SK-N-SH treated with all-trans-retinoic acid at 6 μM for 48 hours (cell line): ENCODE results near the gene SESN3.

ENCODE experiments used
- ATAC-seq: fragments of 200-7000 bp; cut with Tn5 transposase; 3 replicates; pipeline ENCODE4 v1.9.1; 2020; ENCODE audit warnings: mild to moderate bottlenecking, moderate library complexity
- ARNTL ChIP-seq: fragments of 450-650 bp; formaldehyde crosslinking; IDR thresholded peaks from 2 replicates; pipeline ENCODE4 v1.5.0; 2020; ENCODE audit warnings: low read depth, mild to moderate bottlenecking, moderate library complexity, borderline replicate concordance
- BACH2 ChIP-seq: fragments of 250-450 bp; sonication (Bioruptor Pico); IDR thresholded peaks from 2 replicates; pipeline ENCODE4 v1.9.0; 2021; ENCODE audit warnings: mild to moderate bottlenecking, borderline replicate concordance
- CREB5 ChIP-seq: fragments of 250-450 bp; sonication (Bioruptor Pico); IDR thresholded peaks from 2 replicates; pipeline ENCODE4 v1.5.1; 2020; ENCODE audit warnings: low read depth, mild to moderate bottlenecking, moderate library complexity
- CSDC2 ChIP-seq: fragments of 250-450 bp; sonication (Bioruptor Pico); IDR thresholded peaks from 2 replicates; pipeline ENCODE4 v1.5.0; 2020; ENCODE audit warnings: mild to moderate bottlenecking, moderate library complexity
- CSRNP3 ChIP-seq: fragments of 250-450 bp; sonication (Bioruptor Pico); IDR thresholded peaks from 2 replicates; pipeline ENCODE4 v1.5.1; 2021; ENCODE audit warnings: mild to moderate bottlenecking, moderate library complexity
- ESRRG ChIP-seq: fragments of 250-450 bp; sonication (Bioruptor Pico); IDR thresholded peaks from 2 replicates; pipeline ENCODE4 v1.6.1; 2021; ENCODE audit warnings: mild to moderate bottlenecking
- GLIS3 ChIP-seq: fragments of 250-450 bp; sonication (Bioruptor Pico); IDR thresholded peaks from 2 replicates; pipeline ENCODE4 v1.5.0; 2020; ENCODE audit warnings: mild to moderate bottlenecking, moderate library complexity
- ISL1 ChIP-seq: fragments of 250-450 bp; sonication (Bioruptor Pico); IDR thresholded peaks from 2 replicates; pipeline ENCODE4 v2.1.2; 2022; ENCODE audit warnings: mild to moderate bottlenecking, moderate library complexity
- OSR1 ChIP-seq: fragments of 250-450 bp; sonication (Bioruptor Pico); IDR thresholded peaks from 2 replicates; pipeline ENCODE4 v1.8.0; 2022; ENCODE audit warnings: moderate library complexity, mild to moderate bottlenecking, inconsistent platforms
- PATZ1 ChIP-seq: fragments of 250-450 bp; sonication (Bioruptor Pico); IDR thresholded peaks from 2 replicates; pipeline ENCODE4 v1.8.0; 2020; ENCODE audit warnings: mild to moderate bottlenecking, moderate library complexity, borderline replicate concordance
- POU6F1 ChIP-seq: fragments of 250-450 bp; sonication (Bioruptor Pico); IDR thresholded peaks from 2 replicates; pipeline ENCODE4 v1.8.0; 2021; ENCODE audit warnings: low read depth, mild to moderate bottlenecking, moderate library complexity, borderline replicate concordance
- PPARA ChIP-seq: fragments of 250-450 bp; sonication (Bioruptor Pico); IDR thresholded peaks from 2 replicates; pipeline ENCODE4 v1.5.0; 2020; ENCODE audit warnings: mild to moderate bottlenecking, borderline replicate concordance
- RARB ChIP-seq: fragments of 250-450 bp; sonication (Bioruptor Pico); IDR thresholded peaks from 2 replicates; pipeline ENCODE4 v1.8.0; 2021; ENCODE audit warnings: mild to moderate bottlenecking, moderate library complexity
- SNAI2 ChIP-seq: fragments of 250-450 bp; sonication (Bioruptor Pico); IDR thresholded peaks from 2 replicates; pipeline ENCODE4 v1.5.0; 2020; ENCODE audit warnings: mild to moderate bottlenecking, moderate library complexity
- TCF4 ChIP-seq: fragments of 250-450 bp; sonication (Bioruptor Pico); IDR thresholded peaks from 2 replicates; pipeline ENCODE4 v1.8.0; 2021; ENCODE audit warnings: mild to moderate bottlenecking, moderate library complexity, borderline replicate concordance
- TOX ChIP-seq: fragments of 250-450 bp; sonication (Bioruptor Pico); IDR thresholded peaks from 2 replicates; pipeline ENCODE4 v1.8.0; 2021; ENCODE audit warnings: mild to moderate bottlenecking, moderate library complexity, borderline replicate concordance
- TSHZ2 ChIP-seq: fragments of 250-450 bp; sonication (Bioruptor Pico); IDR thresholded peaks from 2 replicates; pipeline ENCODE4 v1.5.0; 2020; ENCODE audit warnings: mild to moderate bottlenecking, moderate library complexity
- ZC3H10 ChIP-seq: fragments of 250-450 bp; sonication (Bioruptor Pico); IDR thresholded peaks from 2 replicates; pipeline ENCODE4 v1.5.1; 2021; ENCODE audit warnings: mild to moderate bottlenecking, moderate library complexity
- ZFP3 ChIP-seq: fragments of 250-450 bp; sonication (Bioruptor Pico); IDR thresholded peaks from 2 replicates; pipeline ENCODE4 v1.5.0; 2020; ENCODE audit warnings: mild to moderate bottlenecking, moderate library complexity
- ZFP30 ChIP-seq: fragments of 450-650 bp; formaldehyde crosslinking; IDR thresholded peaks from 2 replicates; pipeline ENCODE4 v1.5.0; 2022; ENCODE audit warnings: mild to moderate bottlenecking, moderate library complexity
- ZNF565 ChIP-seq: fragments of 450-650 bp; formaldehyde crosslinking; conservative IDR thresholded peaks from 2 replicates; pipeline ENCODE4 v1.5.0; 2020; ENCODE audit warnings: low read depth, mild to moderate bottlenecking, moderate library complexity
- ZNF70 ChIP-seq: fragments of 450-650 bp; formaldehyde crosslinking; IDR thresholded peaks from 2 replicates; pipeline ENCODE4 v1.5.0; 2020; ENCODE audit warnings: mild to moderate bottlenecking, moderate library complexity
- ZNF8 ChIP-seq: fragments of 450-650 bp; formaldehyde crosslinking; IDR thresholded peaks from 2 replicates; pipeline ENCODE4 v1.5.0; 2020; ENCODE audit warnings: mild to moderate bottlenecking, moderate library complexity

Gene SESN3

GRCh38 chr11:95147364-95147905 is 83.6 kb downstream of the SESN3 start:
- peak; percentile 93 for ATAC-seq
- TF ChIP-seq ISL1 (CRISPR knock-in tag), result peak; percentile 90
- TF ChIP-seq CSDC2 (CRISPR knock-in tag), result no peak
- TF ChIP-seq ESRRG (CRISPR knock-in tag), result no peak
- TF ChIP-seq ZNF70 (CRISPR knock-in tag), result no peak
- TF ChIP-seq POU6F1 (CRISPR knock-in tag), result 0 out of 2 replicates have a peak, but pooled peaks have one; percentile 22
- peak; percentile 75; the same call in 1 of the 2 replicates for TF ChIP-seq CSRNP3 (CRISPR knock-in tag)
- TF ChIP-seq RARB (CRISPR knock-in tag), result peak; percentile 64; the same call in 1 of the 2 replicates
- no peak for TF ChIP-seq ZFP3
- peak; percentile 88 for TF ChIP-seq TSHZ2 (CRISPR knock-in tag)
- no peak for TF ChIP-seq ZNF8
- TF ChIP-seq ZFP30 (CRISPR knock-in tag), result no peak
- TF ChIP-seq SNAI2 (CRISPR knock-in tag), result no peak
- no peak for TF ChIP-seq PPARA (CRISPR knock-in tag)
- no peak for TF ChIP-seq PATZ1 (CRISPR knock-in tag)
- peak; percentile 92 for TF ChIP-seq TCF4 (CRISPR knock-in tag)
- no peak for TF ChIP-seq ZNF565 (CRISPR knock-in tag)
- no peak for TF ChIP-seq ZC3H10 (CRISPR knock-in tag)
- TF ChIP-seq ARNTL, result no peak
- no peak for TF ChIP-seq OSR1 (CRISPR knock-in tag)
- TF ChIP-seq CREB5, result peak; percentile 81
- TF ChIP-seq BACH2 (CRISPR knock-in tag), result peak; percentile 69; the same call in 1 of the 2 replicates
- TF ChIP-seq TOX (CRISPR knock-in tag), result peak; percentile 81
- TF ChIP-seq GLIS3 (CRISPR knock-in tag), result no peak

- ATAC-seq, result no peak
- no peak for TF ChIP-seq TSHZ2 (CRISPR knock-in tag)
- TF ChIP-seq BACH2 (CRISPR knock-in tag), result no peak
- TF ChIP-seq ARNTL, result no peak
- TF ChIP-seq, all 23 proteins: peak for 0
Measured at GRCh38 chr11:95145430-95146060, 85.5 kb downstream of the SESN3 start.
